HCT116 (cell line): ENCODE data around the gene CDC37L1.

ENCODE experiments used
- EZH2 ChIP-seq: fragments of 200-600 bp; sonication (generic); IDR thresholded peaks from 2 replicates; pipeline ENCODE4 v1.6.1; 2017; ENCODE audit warnings: antibody characterized with exemption, mixed run types
- FOSL1 ChIP-seq: IDR thresholded peaks from 2 replicates; pipeline ENCODE4 v1.6.1; 2012; ENCODE audit warnings: low read depth
- POLR2A ChIP-seq: IDR thresholded peaks from 2 replicates; pipeline ENCODE4 v1.7.0; 2011; ENCODE audit warnings: borderline replicate concordance; ENCODE audit not compliant: insufficient read depth, insufficient read length; ENCODE audit errors: extremely low read depth
- SP1 ChIP-seq: IDR thresholded peaks from 2 replicates; pipeline ENCODE4 v1.6.1; 2012; ENCODE audit warnings: low read depth
- TF ChIP-seq, protein P1 (sequence below): IDR thresholded peaks from 2 replicates; pipeline ENCODE4 v1.6.1; 2012; ENCODE audit warnings: low read depth
- TF ChIP-seq, protein P2 (sequence below), 3 experiments: fragments of 200-600 bp in 1 of 3; sonication (generic) in 1 of 3; IDR thresholded peaks in 2 of 3; conservative IDR thresholded peaks in 1 of 3; 2 replicates each; pipeline ENCODE4 v1.5.1; 2012 to 2017; ENCODE audit warnings: low read depth in 2 of 3, low read length in 2 of 3, antibody characterized with exemption in 1 of 3, borderline replicate concordance in 1 of 3, control low read depth in 1 of 3, mild to moderate bottlenecking in 1 of 3, mixed read lengths in 1 of 3, mixed run types in 1 of 3, moderate library complexity in 1 of 3; ENCODE audit not compliant: insufficient read depth in 1 of 3

DNA sequence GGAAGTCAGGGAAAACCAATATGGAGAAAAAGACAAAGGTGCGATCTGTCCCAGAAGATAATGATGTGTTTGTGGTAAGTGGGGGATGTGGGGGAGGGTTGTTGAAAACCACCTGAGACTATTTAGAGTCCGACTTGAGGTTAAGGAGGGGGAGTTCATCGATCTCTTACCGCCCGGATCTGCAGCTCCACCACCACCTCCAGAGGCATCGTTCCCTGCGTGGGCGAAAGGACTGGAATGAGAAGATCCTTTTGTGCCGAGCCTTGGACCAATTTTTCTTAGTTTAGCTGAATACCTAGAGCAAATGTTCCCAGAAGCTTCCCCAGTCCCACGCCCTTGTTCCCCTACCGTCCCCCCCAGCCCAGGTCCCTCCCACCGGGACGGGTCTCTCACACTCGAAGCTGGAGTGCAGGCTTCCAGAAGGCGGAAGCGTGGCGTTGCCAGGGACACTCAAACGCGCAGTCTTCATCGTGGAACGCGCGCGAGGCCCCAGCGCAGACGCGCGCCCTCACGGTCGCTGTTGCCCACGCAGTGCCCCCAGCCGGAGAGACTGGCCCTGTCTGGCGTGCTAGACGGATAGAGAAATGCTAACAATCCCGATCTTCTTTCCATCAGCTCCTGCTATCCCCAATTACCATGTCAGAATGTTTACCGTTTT, 13.2 kb upstream of the CDC37L1 start, which contains the start of gene SPATA6L:
- TF ChIP-seq FOSL1: no peak
- TF ChIP-seq, protein P1, sequence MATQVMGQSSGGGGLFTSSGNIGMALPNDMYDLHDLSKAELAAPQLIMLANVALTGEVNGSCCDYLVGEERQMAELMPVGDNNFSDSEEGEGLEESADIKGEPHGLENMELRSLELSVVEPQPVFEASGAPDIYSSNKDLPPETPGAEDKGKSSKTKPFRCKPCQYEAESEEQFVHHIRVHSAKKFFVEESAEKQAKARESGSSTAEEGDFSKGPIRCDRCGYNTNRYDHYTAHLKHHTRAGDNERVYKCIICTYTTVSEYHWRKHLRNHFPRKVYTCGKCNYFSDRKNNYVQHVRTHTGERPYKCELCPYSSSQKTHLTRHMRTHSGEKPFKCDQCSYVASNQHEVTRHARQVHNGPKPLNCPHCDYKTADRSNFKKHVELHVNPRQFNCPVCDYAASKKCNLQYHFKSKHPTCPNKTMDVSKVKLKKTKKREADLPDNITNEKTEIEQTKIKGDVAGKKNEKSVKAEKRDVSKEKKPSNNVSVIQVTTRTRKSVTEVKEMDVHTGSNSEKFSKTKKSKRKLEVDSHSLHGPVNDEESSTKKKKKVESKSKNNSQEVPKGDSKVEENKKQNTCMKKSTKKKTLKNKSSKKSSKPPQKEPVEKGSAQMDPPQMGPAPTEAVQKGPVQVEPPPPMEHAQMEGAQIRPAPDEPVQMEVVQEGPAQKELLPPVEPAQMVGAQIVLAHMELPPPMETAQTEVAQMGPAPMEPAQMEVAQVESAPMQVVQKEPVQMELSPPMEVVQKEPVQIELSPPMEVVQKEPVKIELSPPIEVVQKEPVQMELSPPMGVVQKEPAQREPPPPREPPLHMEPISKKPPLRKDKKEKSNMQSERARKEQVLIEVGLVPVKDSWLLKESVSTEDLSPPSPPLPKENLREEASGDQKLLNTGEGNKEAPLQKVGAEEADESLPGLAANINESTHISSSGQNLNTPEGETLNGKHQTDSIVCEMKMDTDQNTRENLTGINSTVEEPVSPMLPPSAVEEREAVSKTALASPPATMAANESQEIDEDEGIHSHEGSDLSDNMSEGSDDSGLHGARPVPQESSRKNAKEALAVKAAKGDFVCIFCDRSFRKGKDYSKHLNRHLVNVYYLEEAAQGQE: no peak
- TF ChIP-seq POLR2A: no peak
- TF ChIP-seq, protein P2, sequence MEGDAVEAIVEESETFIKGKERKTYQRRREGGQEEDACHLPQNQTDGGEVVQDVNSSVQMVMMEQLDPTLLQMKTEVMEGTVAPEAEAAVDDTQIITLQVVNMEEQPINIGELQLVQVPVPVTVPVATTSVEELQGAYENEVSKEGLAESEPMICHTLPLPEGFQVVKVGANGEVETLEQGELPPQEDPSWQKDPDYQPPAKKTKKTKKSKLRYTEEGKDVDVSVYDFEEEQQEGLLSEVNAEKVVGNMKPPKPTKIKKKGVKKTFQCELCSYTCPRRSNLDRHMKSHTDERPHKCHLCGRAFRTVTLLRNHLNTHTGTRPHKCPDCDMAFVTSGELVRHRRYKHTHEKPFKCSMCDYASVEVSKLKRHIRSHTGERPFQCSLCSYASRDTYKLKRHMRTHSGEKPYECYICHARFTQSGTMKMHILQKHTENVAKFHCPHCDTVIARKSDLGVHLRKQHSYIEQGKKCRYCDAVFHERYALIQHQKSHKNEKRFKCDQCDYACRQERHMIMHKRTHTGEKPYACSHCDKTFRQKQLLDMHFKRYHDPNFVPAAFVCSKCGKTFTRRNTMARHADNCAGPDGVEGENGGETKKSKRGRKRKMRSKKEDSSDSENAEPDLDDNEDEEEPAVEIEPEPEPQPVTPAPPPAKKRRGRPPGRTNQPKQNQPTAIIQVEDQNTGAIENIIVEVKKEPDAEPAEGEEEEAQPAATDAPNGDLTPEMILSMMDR (IDR thresholded peaks at IDR 0.05 in 2 of 3, conservative IDR thresholded peaks at IDR 0.05 in 1 of 3; ENCODE audit: borderline replicate concordance in 1 of 3, insufficient read depth in 1 of 3, low read depth in 2 of 3, low read length in 2 of 3): no peak
- no peak for TF ChIP-seq EZH2
- TF ChIP-seq SP1: no peak
